Fibroblast of villous mesenchyme (primary cell): ENCODE results near the gene PKD1. TPM values are rescaled to one million over a fixed set of nuclear protein-coding genes. Genes with fewer than 3 reads are reported as not detected.

ENCODE experiments used
- DNase-seq: peaks from one replicate; pipeline ENCODE4 v3.0.0-alpha.2; 2010; ENCODE audit warnings: low read depth
- H3K4me3 ChIP-seq: 2 replicates; pipeline ENCODE4 v1.5.1; 2011; ENCODE audit warnings: low read depth, mild to moderate bottlenecking, low read length
- total RNA-seq: library from RNA; depleted of rRNA; stranded (reverse); fragments of >200 nt; gene quantifications from 2 replicates; pipeline ENCODE4 v1.2.3, GENCODE V29; 2012
- TF ChIP-seq, protein P1 (sequence below): IDR thresholded peaks from 2 replicates; pipeline ENCODE4 v1.5.1; 2012; ENCODE audit warnings: low read depth, mild to moderate bottlenecking, low read length; ENCODE audit not compliant: insufficient read depth

The PKD1 gene
- total RNA-seq, 1 donor = 139 TPM

GRCh38 chr16:2078096-2078495 is 57.6 kb downstream of the PKD1 start:
- H3K4me3 ChIP-seq = no peak overlapping the region
- TF ChIP-seq, protein P1, sequence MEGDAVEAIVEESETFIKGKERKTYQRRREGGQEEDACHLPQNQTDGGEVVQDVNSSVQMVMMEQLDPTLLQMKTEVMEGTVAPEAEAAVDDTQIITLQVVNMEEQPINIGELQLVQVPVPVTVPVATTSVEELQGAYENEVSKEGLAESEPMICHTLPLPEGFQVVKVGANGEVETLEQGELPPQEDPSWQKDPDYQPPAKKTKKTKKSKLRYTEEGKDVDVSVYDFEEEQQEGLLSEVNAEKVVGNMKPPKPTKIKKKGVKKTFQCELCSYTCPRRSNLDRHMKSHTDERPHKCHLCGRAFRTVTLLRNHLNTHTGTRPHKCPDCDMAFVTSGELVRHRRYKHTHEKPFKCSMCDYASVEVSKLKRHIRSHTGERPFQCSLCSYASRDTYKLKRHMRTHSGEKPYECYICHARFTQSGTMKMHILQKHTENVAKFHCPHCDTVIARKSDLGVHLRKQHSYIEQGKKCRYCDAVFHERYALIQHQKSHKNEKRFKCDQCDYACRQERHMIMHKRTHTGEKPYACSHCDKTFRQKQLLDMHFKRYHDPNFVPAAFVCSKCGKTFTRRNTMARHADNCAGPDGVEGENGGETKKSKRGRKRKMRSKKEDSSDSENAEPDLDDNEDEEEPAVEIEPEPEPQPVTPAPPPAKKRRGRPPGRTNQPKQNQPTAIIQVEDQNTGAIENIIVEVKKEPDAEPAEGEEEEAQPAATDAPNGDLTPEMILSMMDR = no peak
- no peak for DNase-seq

DNA sequence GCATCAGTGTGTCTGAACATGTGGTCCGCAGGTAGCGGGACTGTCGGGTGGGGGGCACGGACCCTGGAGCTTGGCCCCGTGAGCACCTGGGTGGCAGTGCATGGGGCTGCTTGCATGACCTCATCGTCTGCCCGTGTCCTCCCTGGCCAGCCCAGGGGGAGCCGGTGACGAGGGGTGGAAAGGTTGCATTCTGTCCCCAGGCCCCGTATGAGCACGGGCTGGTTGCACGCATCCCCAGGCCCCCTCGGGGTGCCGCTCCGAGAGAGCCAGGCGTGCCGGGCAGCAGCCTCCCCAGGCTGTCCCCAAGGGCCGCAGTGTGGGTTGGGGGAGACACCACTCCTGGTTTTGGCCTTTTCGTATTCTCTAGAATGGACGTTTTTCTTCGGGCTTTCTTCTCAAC is 58.0 kb downstream of the PKD1 start:
- no peak overlapping the region for H3K4me3 ChIP-seq
- no peak for DNase-seq
- TF ChIP-seq, protein P1 = no peak

DNA sequence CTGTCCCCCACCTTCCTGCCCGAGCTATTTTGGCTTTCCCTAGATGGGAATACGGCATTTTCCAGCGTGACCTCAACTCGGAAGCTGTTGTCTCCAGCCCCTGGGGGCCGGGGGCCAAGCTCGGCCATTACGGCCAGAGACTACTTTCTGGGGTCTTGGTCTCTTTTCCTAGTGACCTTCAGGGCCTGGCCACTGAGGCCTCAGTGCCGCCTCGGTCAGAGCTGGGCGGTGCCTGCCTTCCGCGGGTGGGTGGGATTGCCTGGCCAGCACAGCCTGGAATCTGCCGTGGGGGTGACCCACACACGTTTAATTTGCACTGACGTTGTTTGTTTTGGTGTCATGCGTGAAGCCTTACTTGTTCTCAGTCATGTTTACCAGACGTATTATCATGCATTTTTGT is 58.7 kb downstream of the PKD1 start:
- no peak for DNase-seq
- TF ChIP-seq, protein P1 = no peak
- H3K4me3 ChIP-seq = no peak overlapping the region

- no peak for DNase-seq
- TF ChIP-seq, protein P1 = no peak
- H3K4me3 ChIP-seq = no peak overlapping the region
These were observed 59.4 kb downstream of the PKD1 start for GRCh38 chr16:2076072-2076865.

DNA sequence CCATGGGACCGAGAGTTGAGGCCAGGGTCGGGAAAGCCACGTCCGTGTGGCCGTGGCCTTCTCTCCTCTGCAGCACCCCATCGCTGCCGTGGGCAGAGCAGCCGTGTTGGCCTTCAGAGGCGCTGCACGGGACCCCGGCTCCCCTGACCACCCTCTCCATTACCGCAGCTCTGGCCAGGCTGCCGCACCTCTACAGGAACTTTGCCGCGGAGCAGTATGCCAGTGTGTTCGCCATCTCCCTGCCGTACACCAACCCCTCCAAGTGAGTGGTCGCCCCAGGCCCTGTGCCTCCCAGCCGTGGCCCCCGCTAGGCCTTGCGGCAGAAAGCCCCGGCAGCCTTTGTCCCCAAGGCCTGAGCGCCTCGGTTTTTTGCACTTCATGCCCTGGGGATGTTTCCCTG is 60.1 kb downstream of the PKD1 start:
- H3K4me3 ChIP-seq = no peak overlapping the region
- no peak for DNase-seq
- TF ChIP-seq, protein P1 = no peak

DNA sequence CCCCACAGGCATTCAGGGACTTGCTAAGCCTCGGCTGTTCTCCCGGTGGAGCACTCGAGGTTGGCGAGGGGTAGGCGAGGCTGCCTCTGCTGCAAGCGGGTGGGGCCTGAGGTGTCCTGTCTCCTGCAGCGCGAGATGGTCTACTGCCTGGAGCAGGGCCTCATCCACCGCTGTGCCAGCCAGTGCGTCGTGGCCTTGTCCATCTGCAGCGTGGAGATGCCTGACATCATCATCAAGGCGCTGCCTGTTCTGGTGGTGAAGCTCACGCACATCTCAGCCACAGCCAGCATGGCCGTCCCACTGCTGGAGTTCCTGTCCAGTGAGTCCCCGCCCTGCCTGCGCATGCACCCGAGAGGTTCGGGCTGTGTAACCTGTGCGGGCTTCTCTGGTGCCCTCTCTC is 61.6 kb downstream of the PKD1 start:
- TF ChIP-seq, protein P1 = no peak
- no peak overlapping the region for H3K4me3 ChIP-seq
- no peak for DNase-seq

GRCh38 chr16:2072926-2073325 is 62.8 kb downstream of the PKD1 start:
- DNase-seq = no peak
- TF ChIP-seq, protein P1 = no peak
- H3K4me3 ChIP-seq = no peak overlapping the region
